Endothelial cell of umbilical vein (primary cell): ENCODE data around the gene SLC1A3.

Experiments
- CTCF ChIP-seq, 2 donors: IDR thresholded peaks; 1 replicate in 1 of 2; 2 replicates in 1 of 2; pipeline ENCODE4 v1.5.1; 2011; ENCODE audit warnings: low read length in 2 of 2, mild to moderate bottlenecking in 2 of 2, moderate library complexity in 2 of 2, control low read depth in 1 of 2, inconsistent platforms in 1 of 2, low read depth in 1 of 2; ENCODE audit not compliant: insufficient read depth in 1 of 2; ENCODE audit errors: extremely low read depth in 1 of 2
- EZH2 ChIP-seq: IDR thresholded peaks from 2 replicates; pipeline ENCODE4 v1.6.1; 2012; ENCODE audit warnings: borderline replicate concordance, low read depth, mild to moderate bottlenecking, moderate library complexity, low read length, inconsistent platforms; ENCODE audit not compliant: severe bottlenecking
- JUN ChIP-seq: IDR thresholded peaks from 2 replicates; pipeline ENCODE4 v1.6.1; 2011; ENCODE audit warnings: borderline replicate concordance, low read depth; ENCODE audit not compliant: insufficient read length, insufficient read depth
- MAX ChIP-seq: IDR thresholded peaks from 2 replicates; pipeline ENCODE4 v1.6.1; 2011; ENCODE audit not compliant: insufficient read depth, insufficient read length
- POLR2A ChIP-seq: IDR thresholded peaks from 2 replicates; pipeline ENCODE4 v1.6.1; 2012; ENCODE audit warnings: low read depth, mild to moderate bottlenecking, control low read depth, low read length
- POLR2AphosphoS5 ChIP-seq: IDR thresholded peaks from 2 replicates; pipeline ENCODE4 v1.6.1; 2012; ENCODE audit warnings: low read depth, mild to moderate bottlenecking, control low read depth, low read length, moderate library complexity; ENCODE audit not compliant: insufficient read depth

GRCh38 chr5:36683821-36684434, 77.5 kb downstream of the SLC1A3 start:
- TF ChIP-seq CTCF (IDR thresholded peaks at IDR 0.05; ENCODE audit: extremely low read depth in 1 of 2, insufficient read depth in 1 of 2, low read depth in 1 of 2, low read length in 2 of 2) (no peak), EZH2 (no peak), POLR2AphosphoS5 (no peak), POLR2A (no peak), JUN (no peak), MAX (no peak)
